Neural progenitor cell (in vitro differentiated cells): ENCODE measurements around the gene FEM1B.

Experiments used
- CTCF ChIP-seq: fragments of 200-600 bp; sonication (generic); IDR thresholded peaks from 2 replicates; pipeline ENCODE4 v1.5.1; 2017; ENCODE audit warnings: antibody characterized with exemption, mild to moderate bottlenecking
- EZH2 ChIP-seq: fragments of 200-600 bp; sonication (generic); IDR thresholded peaks from 2 replicates; pipeline ENCODE4 v1.6.1; 2017; ENCODE audit warnings: antibody characterized with exemption, mild to moderate bottlenecking, moderate library complexity

DNA sequence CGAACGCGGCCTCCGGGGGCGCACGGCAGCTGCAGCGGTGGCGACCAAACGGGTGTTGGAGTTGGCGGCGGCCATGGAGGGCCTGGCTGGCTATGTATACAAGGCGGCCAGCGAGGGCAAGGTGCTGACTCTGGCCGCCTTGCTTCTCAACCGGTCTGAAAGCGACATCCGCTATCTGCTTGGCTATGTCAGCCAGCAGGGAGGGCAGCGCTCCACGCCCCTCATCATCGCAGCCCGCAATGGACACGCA, 725 bp downstream of the FEM1B start:
- TF ChIP-seq CTCF: peak; percentile 62
- TF ChIP-seq EZH2: no peak
